ENCODE measurements around the gene RFX4. TPM values are rescaled to one million over a fixed set of nuclear protein-coding genes. Genes with fewer than 3 reads are reported as not detected.

The RFX4 gene
- total RNA-seq, 1 experiment from 2014 or later: 0.40 TPM

GRCh38 chr12:106647793-106648514, 65.2 kb downstream of the RFX4 start:
- Histone ChIP-seq H3K27me3 (no peaks in the 10 kb centered on the region), H3K9me3 (replicated peaks) (no peaks in the 10 kb centered on the region; the same call in 1 of the 2 replicates), H3K27ac (no peak overlapping the region), H3K36me3 (no peaks in the 10 kb centered on the region), H3K4me3 (no peak overlapping the region), H3K4me1 (0 out of 2 replicates have a peak, but pooled peaks cover 4% of the 10 kb centered on the region)
- DNase-seq: peak in 1 of 2 experiments; percentile 18

GRCh38 chr12:106648736-106649135, 65.9 kb downstream of the RFX4 start:
- no peaks in the 10 kb centered on the region for H3K36me3 ChIP-seq
- 0 out of 2 replicates have a peak, but pooled peaks cover 4% of the 10 kb centered on the region for H3K4me1 ChIP-seq
- DNase-seq: no peak
- H3K4me3 ChIP-seq: no peak overlapping the region
- no peak overlapping the region for H3K27ac ChIP-seq
- no peaks in the 10 kb centered on the region for H3K27me3 ChIP-seq
- no peaks in the 10 kb centered on the region; the same call in 1 of the 2 replicates for H3K9me3 ChIP-seq (replicated peaks)

- Histone ChIP-seq H3K4me1 (no peaks in the 10 kb centered on the region), H3K36me3 (no peaks in the 10 kb centered on the region), H3K9me3 (replicated peaks) (no peaks in the 10 kb centered on the region), H3K27ac (no peak overlapping the region), H3K4me3 (no peak overlapping the region), H3K27me3 (no peaks in the 10 kb centered on the region)
- DNase-seq: no peak
These were observed 68.7 kb downstream of the RFX4 start for GRCh38 chr12:106651552-106651951.

- H3K9me3 ChIP-seq (replicated peaks): no peaks in the 10 kb centered on the region
- H3K27me3 ChIP-seq: no peaks in the 10 kb centered on the region
- DNase-seq: no peak
- no peak overlapping the region for H3K27ac ChIP-seq
- H3K4me3 ChIP-seq: no peak overlapping the region
- H3K36me3 ChIP-seq: no peaks in the 10 kb centered on the region
- no peaks in the 10 kb centered on the region for H3K4me1 ChIP-seq
These were observed 69.8 kb downstream of the RFX4 start for GRCh38 chr12:106652510-106653015.

- Histone ChIP-seq H3K4me1 (no peaks in the 10 kb centered on the region), H3K9me3 (replicated peaks) (no peaks in the 10 kb centered on the region), H3K27me3 (no peaks in the 10 kb centered on the region), H3K36me3 (no peaks in the 10 kb centered on the region), H3K4me3 (no peak overlapping the region), H3K27ac (no peak overlapping the region)
- DNase-seq: no peak
These were observed 72.8 kb downstream of the RFX4 start for GRCh38 chr12:106655577-106655976.

GRCh38 chr12:106657488-106657887, 74.7 kb downstream of the RFX4 start:
- no peaks in the 10 kb centered on the region for H3K27me3 ChIP-seq
- no peaks in the 10 kb centered on the region for H3K36me3 ChIP-seq
- no peaks in the 10 kb centered on the region for H3K4me1 ChIP-seq
- H3K9me3 ChIP-seq (replicated peaks): no peaks in the 10 kb centered on the region
- H3K27ac ChIP-seq: no peak overlapping the region
- H3K4me3 ChIP-seq: no peak overlapping the region
- DNase-seq: no peak

GRCh38 chr12:106663385-106663784, 80.6 kb downstream of the RFX4 start:
- H3K4me3 ChIP-seq: no peak overlapping the region
- H3K27me3 ChIP-seq: no peaks in the 10 kb centered on the region
- no peaks in the 10 kb centered on the region for H3K9me3 ChIP-seq (replicated peaks)
- no peak for DNase-seq
- no peaks in the 10 kb centered on the region for H3K36me3 ChIP-seq
- no peaks in the 10 kb centered on the region for H3K4me1 ChIP-seq
- H3K27ac ChIP-seq: no peak overlapping the region

GRCh38 chr12:106669216-106669615, 86.4 kb downstream of the RFX4 start:
- DNase-seq: no peak
- H3K4me1 ChIP-seq: peaks cover 6% of the 10 kb centered on the region; the same call in 1 of the 2 replicates
- H3K4me3 ChIP-seq: no peak overlapping the region
- no peaks in the 10 kb centered on the region for H3K27me3 ChIP-seq
- H3K9me3 ChIP-seq (replicated peaks): no peaks in the 10 kb centered on the region
- no peak overlapping the region for H3K27ac ChIP-seq
- H3K36me3 ChIP-seq: no peaks in the 10 kb centered on the region

- Histone ChIP-seq H3K9me3 (replicated peaks) (no peaks in the 10 kb centered on the region), H3K4me3 (no peak overlapping the region), H3K4me1 (peaks cover 6% of the 10 kb centered on the region; the same call in 1 of the 2 replicates), H3K27me3 (no peaks in the 10 kb centered on the region), H3K27ac (no peak overlapping the region), H3K36me3 (no peaks in the 10 kb centered on the region)
- no peak for DNase-seq
These were observed 87.3 kb downstream of the RFX4 start for GRCh38 chr12:106670131-106670530.

- no peak overlapping the region for H3K4me3 ChIP-seq
- H3K27ac ChIP-seq: no peak overlapping the region
- H3K36me3 ChIP-seq: no peaks in the 10 kb centered on the region
- no peaks in the 10 kb centered on the region for H3K9me3 ChIP-seq (replicated peaks)
- H3K4me1 ChIP-seq: peaks cover 6% of the 10 kb centered on the region; the same call in 1 of the 2 replicates
- no peaks in the 10 kb centered on the region for H3K27me3 ChIP-seq
- DNase-seq: no peak
These were observed 89.0 kb downstream of the RFX4 start for GRCh38 chr12:106671840-106672239.

GRCh38 chr12:106672314-106673025, 89.7 kb downstream of the RFX4 start:
- H3K27me3 ChIP-seq: no peaks in the 10 kb centered on the region
- H3K9me3 ChIP-seq (replicated peaks): no peaks in the 10 kb centered on the region
- DNase-seq: peak in 1 of 2 experiments; percentile 15
- no peak overlapping the region for H3K27ac ChIP-seq
- H3K4me3 ChIP-seq: no peak overlapping the region
- H3K36me3 ChIP-seq: no peaks in the 10 kb centered on the region
- H3K4me1 ChIP-seq: peaks cover 6% of the 10 kb centered on the region; the same call in 1 of the 2 replicates

GRCh38 chr12:106673141-106673540, 90.3 kb downstream of the RFX4 start:
- Histone ChIP-seq H3K27me3 (no peaks in the 10 kb centered on the region), H3K9me3 (replicated peaks) (no peaks in the 10 kb centered on the region), H3K27ac (no peak overlapping the region), H3K4me1 (peaks cover 6% of the 10 kb centered on the region; the same call in 1 of the 2 replicates), H3K4me3 (no peak overlapping the region), H3K36me3 (no peaks in the 10 kb centered on the region)
- DNase-seq: peak; percentile 81 to 83

GRCh38 chr12:106675651-106676435, 93.0 kb downstream of the RFX4 start:
- Histone ChIP-seq H3K4me3 (no peak overlapping the region), H3K27ac (no peak overlapping the region)

GRCh38 chr12:106679574-106679973, 96.8 kb downstream of the RFX4 start:
- H3K4me3 ChIP-seq: no peak overlapping the region
- H3K9me3 ChIP-seq (replicated peaks): no peaks in the 10 kb centered on the region
- no peaks in the 10 kb centered on the region for H3K4me1 ChIP-seq
- H3K27ac ChIP-seq: no peak overlapping the region
- no peaks in the 10 kb centered on the region for H3K27me3 ChIP-seq
- H3K36me3 ChIP-seq: no peaks in the 10 kb centered on the region
- no peak for DNase-seq

More at GRCh38 chr12:106675651-106676435, 93.0 kb downstream of the RFX4 start:
- no peak for DNase-seq
- Histone ChIP-seq H3K36me3 (no peaks in the 10 kb centered on the region), H3K27me3 (no peaks in the 10 kb centered on the region), H3K4me1 (peaks cover 6% of the 10 kb centered on the region; the same call in 1 of the 2 replicates), H3K9me3 (replicated peaks) (no peaks in the 10 kb centered on the region)

Measured in SJCRH30 (cell line).